Neuronal stem cell (in vitro differentiated cells): ENCODE results near the gene GRM8.

Experiments used
- DNase-seq: peaks from one replicate; pipeline ENCODE4 v3.0.0-alpha.2; 2013; ENCODE audit warnings: low spot score
- H2AFZ ChIP-seq: one replicate; pipeline ENCODE4 v1.6.1; 2013; ENCODE audit warnings: mild to moderate bottlenecking, low read length, inconsistent platforms
- H2AK5ac ChIP-seq: 2 replicates; pipeline ENCODE4 v1.6.1; 2013; ENCODE audit warnings: low read depth, mild to moderate bottlenecking, inconsistent platforms, low read length, moderate library complexity, mixed read lengths
- H2BK120ac ChIP-seq: 2 replicates; pipeline ENCODE4 v1.6.1; 2013; ENCODE audit warnings: low read depth, mild to moderate bottlenecking, inconsistent platforms, low read length, moderate library complexity, mixed read lengths
- H2BK12ac ChIP-seq: one replicate; pipeline ENCODE4 v1.6.1; 2013; ENCODE audit warnings: low read length, inconsistent platforms
- H2BK15ac ChIP-seq: 2 replicates; pipeline ENCODE4 v1.6.1; 2013; ENCODE audit warnings: mild to moderate bottlenecking, low read length, inconsistent platforms, mixed read lengths
- H2BK5ac ChIP-seq: one replicate; pipeline ENCODE4 v1.6.1; 2013; ENCODE audit warnings: inconsistent platforms, mild to moderate bottlenecking, low read length, moderate library complexity
- H3K14ac ChIP-seq: one replicate; pipeline ENCODE4 v1.6.1; 2013; ENCODE audit warnings: low read length, inconsistent platforms
- H3K18ac ChIP-seq: 2 replicates; pipeline ENCODE4 v1.6.1; 2013; ENCODE audit warnings: low read length, inconsistent platforms
- H3K23ac ChIP-seq: 2 replicates; pipeline ENCODE4 v1.6.1; 2013; ENCODE audit warnings: low read depth, mild to moderate bottlenecking, mixed read lengths, low read length, inconsistent platforms; ENCODE audit not compliant: poor library complexity
- H3K27ac ChIP-seq: replicated peaks from 3 replicates; pipeline ENCODE4 v1.5.1; 2013; ENCODE audit warnings: low read length, inconsistent platforms
- H3K27me3 ChIP-seq, 3 experiments: 2 replicates each; pipeline ENCODE4 v1.6.1; 2013; ENCODE audit warnings: low read length in 3 of 3, mild to moderate bottlenecking in 2 of 3, inconsistent platforms in 1 of 3, low read depth in 1 of 3, mixed read lengths in 1 of 3, moderate library complexity in 1 of 3; ENCODE audit not compliant: control insufficient read depth in 3 of 3, insufficient read depth in 3 of 3
- H3K36me3 ChIP-seq, 2 donors: replicated peaks in 1 of 2; 2 replicates each; pipeline ENCODE4 v1.6.1; 2013; ENCODE audit warnings: low read length in 2 of 2; ENCODE audit not compliant: control insufficient read depth in 2 of 2, insufficient read depth in 2 of 2
- H3K4ac ChIP-seq: 2 replicates; pipeline ENCODE4 v1.6.1; 2013; ENCODE audit warnings: inconsistent platforms, mild to moderate bottlenecking, low read length, moderate library complexity
- H3K4me1 ChIP-seq, 2 donors: 1 replicate in 1 of 2; 2 replicates in 1 of 2; pipeline ENCODE4 v1.6.1; 2013; ENCODE audit warnings: low read length in 2 of 2, low read depth in 1 of 2; ENCODE audit not compliant: control insufficient read depth in 2 of 2, insufficient read depth in 1 of 2
- H3K4me2 ChIP-seq: one replicate; pipeline ENCODE4 v1.6.1; 2013; ENCODE audit warnings: mild to moderate bottlenecking, low read length, inconsistent platforms; ENCODE audit not compliant: insufficient read depth, poor library complexity, severe bottlenecking
- H3K4me3 ChIP-seq, 2 donors: 2 replicates each; pipeline ENCODE4 v1.5.1; 2013; ENCODE audit warnings: low read length in 2 of 2, mild to moderate bottlenecking in 2 of 2, inconsistent platforms in 1 of 2, moderate library complexity in 1 of 2
- H3K79me1 ChIP-seq: one replicate; pipeline ENCODE4 v1.6.1; 2013; ENCODE audit warnings: low read depth, mild to moderate bottlenecking, inconsistent platforms, low read length, moderate library complexity
- H3K9ac ChIP-seq: one replicate; pipeline ENCODE4 v1.6.1; 2013; ENCODE audit warnings: mild to moderate bottlenecking, low read depth, low read length, inconsistent platforms; ENCODE audit not compliant: poor library complexity
- H3K9me3 ChIP-seq, 2 donors: replicated peaks in 1 of 2; 2 replicates each; pipeline versions ENCODE3 to v1.6.1; 2013; ENCODE audit warnings: low read length in 2 of 2, mild to moderate bottlenecking in 2 of 2, inconsistent platforms in 1 of 2, low read depth in 1 of 2, mixed read lengths in 1 of 2, moderate library complexity in 1 of 2; ENCODE audit not compliant: control insufficient read depth in 2 of 2, insufficient read depth in 1 of 2
- H4K8ac ChIP-seq: one replicate; pipeline ENCODE4 v1.6.1; 2013; ENCODE audit warnings: low read depth, mild to moderate bottlenecking, inconsistent platforms, low read length, moderate library complexity
- H4K91ac ChIP-seq: one replicate; pipeline ENCODE4 v1.6.1; 2013; ENCODE audit warnings: low read length, low read depth, mild to moderate bottlenecking, inconsistent platforms; ENCODE audit not compliant: poor library complexity
- WGBS, 2 donors: extraction: QIAGEN DNeasy Blood & Tissue Kit; methylation state at CpG; one replicate each; pipeline ENCODE4 v1.1.7; 2013; ENCODE audit warnings: missing lambda C conversion rate in 2 of 2, mixed read lengths in 1 of 2; ENCODE audit not compliant: insufficient read length in 2 of 2, insufficient replicate concordance in 1 of 2; ENCODE audit errors: extremely low coverage in 2 of 2; 5-methylcytosine and 5-hydroxymethylcytosine counted together

The GRM8 gene

DNA sequence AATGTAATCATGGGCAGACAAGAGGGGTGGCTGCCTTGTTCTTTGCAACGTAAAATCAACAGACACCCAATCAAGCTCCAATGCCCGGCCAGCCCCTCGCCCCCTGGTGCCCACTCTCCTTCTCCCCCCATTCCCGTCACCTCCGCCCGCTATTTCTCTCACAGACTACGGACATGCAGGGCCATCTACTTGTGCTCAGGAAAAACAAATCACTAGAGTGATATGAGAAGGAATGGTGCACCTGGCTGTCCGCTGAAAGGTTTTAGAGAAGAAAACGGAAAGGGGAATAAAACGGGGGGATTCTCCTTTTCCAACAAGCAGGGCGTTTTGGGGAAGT is 396 bp downstream of the GRM8 start:
- WGBS, 2 donors, result no CpG with 5 or more reads among the region's 11 CpGs
- no peak overlapping the region for H3K14ac ChIP-seq

DNA sequence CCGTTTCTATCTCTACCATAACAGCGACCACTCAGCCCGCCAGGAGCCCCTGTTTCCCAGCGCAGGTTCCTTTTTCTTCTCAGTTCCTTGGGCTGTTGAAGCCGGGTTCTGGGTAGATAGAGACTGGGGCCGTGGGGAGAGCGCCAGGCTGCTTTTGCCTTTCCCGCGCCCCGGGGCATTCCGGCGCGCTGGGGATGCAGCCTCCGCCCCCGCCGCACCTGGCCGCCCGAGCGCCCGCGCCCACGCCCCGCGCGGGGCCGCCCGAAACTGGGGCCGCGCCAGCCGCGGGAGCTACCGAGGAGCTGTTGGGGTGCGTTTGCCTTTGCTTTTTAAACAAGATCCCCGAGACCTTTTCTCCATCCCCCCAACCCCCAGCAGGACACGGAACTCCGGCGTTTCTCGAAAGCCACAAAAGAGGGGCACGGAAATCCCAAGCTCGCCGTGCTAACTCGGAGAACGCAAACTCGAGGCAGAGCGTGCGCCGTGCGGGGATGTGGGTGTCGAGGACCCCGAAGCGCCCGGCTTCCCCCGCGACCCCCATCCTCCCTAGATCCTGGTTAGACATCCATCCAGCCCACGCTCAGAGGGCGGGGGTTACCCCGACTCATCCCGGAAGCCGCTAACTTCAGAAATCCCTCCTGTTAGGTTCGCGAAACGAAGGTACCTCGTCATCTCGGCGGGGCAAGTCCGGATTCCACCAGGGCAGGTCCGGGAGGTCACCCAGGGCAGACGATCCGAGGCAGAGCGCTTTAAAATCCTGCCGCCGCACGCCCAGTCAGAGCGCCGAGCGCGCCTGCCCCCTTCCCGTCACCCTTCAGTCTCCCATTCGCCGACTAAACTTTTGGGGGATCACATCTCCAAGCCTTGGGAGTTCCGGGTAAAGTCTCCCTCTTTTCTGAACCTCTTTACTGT is 1.0 kb downstream of the GRM8 start:
- H4K8ac ChIP-seq, result no peak overlapping the region
- H3K9ac ChIP-seq, result peak overlapping the region; percentile 75
- peak; percentile 32 for DNase-seq
- no peak overlapping the region for H3K4ac ChIP-seq
- no peak overlapping the region for H4K91ac ChIP-seq
- peak overlapping the region; percentile 98 for H3K4me2 ChIP-seq
- H2AFZ ChIP-seq, result peak overlapping the region; percentile 100
- H3K4me1 ChIP-seq, result peaks cover 5 to 10% of the 10 kb centered on the region in 2 donors
- H2BK120ac ChIP-seq, result no peak overlapping the region
- H2BK15ac ChIP-seq, result no peak overlapping the region
- H3K18ac ChIP-seq, result peak overlapping the region; percentile 76
- no peak overlapping the region for H2AK5ac ChIP-seq
- peaks cover 7 to 64% (median 29%) of the 10 kb centered on the region in 3 experiments for H3K27me3 ChIP-seq
- peak overlapping the region; percentile 0 for H3K23ac ChIP-seq
- no peak overlapping the region for H2BK12ac ChIP-seq
- WGBS, 2 donors, result no CpG with 5 or more reads among the region's 81 CpGs
- no peaks in the 10 kb centered on the region for H3K79me1 ChIP-seq
- no peaks in the 10 kb centered on the region for H3K9me3 ChIP-seq
- H3K4me3 ChIP-seq, result peak overlapping the region; percentile 68 to 86
- no peak overlapping the region for H3K27ac ChIP-seq
- H3K36me3 ChIP-seq, result no peaks in the 10 kb centered on the region
- no peak overlapping the region for H3K14ac ChIP-seq
- H2BK5ac ChIP-seq, result no peak overlapping the region

More for the DNA sequence above, 396 bp downstream of the GRM8 start:
- Histone ChIP-seq H3K9me3 (no peaks in the 10 kb centered on the region), H3K36me3 (no peaks in the 10 kb centered on the region), H2BK5ac (no peak overlapping the region), H3K4ac (no peak overlapping the region), H2BK120ac (no peak overlapping the region), H2AFZ (peak overlapping the region; percentile 100), H3K23ac (no peak overlapping the region), H4K91ac (no peak overlapping the region), H3K4me2 (peak overlapping the region; percentile 98), H3K79me1 (no peaks in the 10 kb centered on the region), H3K9ac (peak overlapping the region; percentile 5), H3K4me3 (peak overlapping the region; percentile 68 to 86), H3K18ac (no peak overlapping the region), H3K27ac (no peak overlapping the region), H3K27me3 (peaks cover 7 to 58% (median 29%) of the 10 kb centered on the region in 3 experiments), H2AK5ac (no peak overlapping the region), H3K4me1 (peaks cover 5 to 10% of the 10 kb centered on the region in 2 donors), H2BK12ac (no peak overlapping the region), H4K8ac (no peak overlapping the region), H2BK15ac (no peak overlapping the region)
- DNase-seq, result peak; percentile 21

DNA sequence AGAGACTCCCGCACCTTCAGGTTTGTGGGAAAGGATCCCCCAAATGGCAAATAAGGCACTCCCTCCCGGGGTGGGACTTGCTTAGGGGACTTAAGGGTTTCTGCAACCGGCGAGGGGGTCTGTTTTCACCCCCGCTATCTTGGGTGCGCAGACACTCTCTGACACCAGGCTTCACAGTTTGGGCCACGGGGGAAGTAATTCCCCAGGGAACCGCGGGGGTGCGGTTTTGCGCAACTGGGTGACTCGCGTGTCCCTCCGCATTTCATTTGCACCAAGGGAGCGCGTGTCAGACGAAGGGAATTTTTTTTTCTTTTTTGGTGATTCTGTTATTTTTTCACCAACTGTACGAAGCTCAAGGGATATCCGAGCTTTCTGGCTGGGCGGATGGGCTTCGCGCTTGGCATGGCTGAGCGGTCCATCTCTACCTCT is 1.7 kb downstream of the GRM8 start:
- WGBS, 2 donors, result no CpG with 5 or more reads among the region's 23 CpGs
- no peak overlapping the region for H3K9ac ChIP-seq
- H3K9me3 ChIP-seq, result no peaks in the 10 kb centered on the region
- no peak overlapping the region for H3K27ac ChIP-seq
- no peak overlapping the region for H3K18ac ChIP-seq
- peak overlapping the region; percentile 98 for H3K4me2 ChIP-seq
- H3K23ac ChIP-seq, result no peak overlapping the region
- H3K79me1 ChIP-seq, result no peaks in the 10 kb centered on the region
- H3K4ac ChIP-seq, result no peak overlapping the region
- peak overlapping the region in 1 of 2 donors; percentile 86 for H3K4me3 ChIP-seq
- H3K36me3 ChIP-seq, result no peaks in the 10 kb centered on the region
- H3K4me1 ChIP-seq, result peaks cover 5 to 10% of the 10 kb centered on the region in 2 donors
- no peak overlapping the region for H4K8ac ChIP-seq
- peaks cover 7 to 70% (median 29%) of the 10 kb centered on the region in 3 experiments for H3K27me3 ChIP-seq
- peak overlapping the region; percentile 100 for H2AFZ ChIP-seq
- no peak overlapping the region for H2BK15ac ChIP-seq
- no peak overlapping the region for H2BK5ac ChIP-seq
- no peak overlapping the region for H4K91ac ChIP-seq
- H2BK12ac ChIP-seq, result no peak overlapping the region
- no peak for DNase-seq
- no peak overlapping the region for H2BK120ac ChIP-seq
- no peak overlapping the region for H2AK5ac ChIP-seq
- H3K14ac ChIP-seq, result no peak overlapping the region

DNA sequence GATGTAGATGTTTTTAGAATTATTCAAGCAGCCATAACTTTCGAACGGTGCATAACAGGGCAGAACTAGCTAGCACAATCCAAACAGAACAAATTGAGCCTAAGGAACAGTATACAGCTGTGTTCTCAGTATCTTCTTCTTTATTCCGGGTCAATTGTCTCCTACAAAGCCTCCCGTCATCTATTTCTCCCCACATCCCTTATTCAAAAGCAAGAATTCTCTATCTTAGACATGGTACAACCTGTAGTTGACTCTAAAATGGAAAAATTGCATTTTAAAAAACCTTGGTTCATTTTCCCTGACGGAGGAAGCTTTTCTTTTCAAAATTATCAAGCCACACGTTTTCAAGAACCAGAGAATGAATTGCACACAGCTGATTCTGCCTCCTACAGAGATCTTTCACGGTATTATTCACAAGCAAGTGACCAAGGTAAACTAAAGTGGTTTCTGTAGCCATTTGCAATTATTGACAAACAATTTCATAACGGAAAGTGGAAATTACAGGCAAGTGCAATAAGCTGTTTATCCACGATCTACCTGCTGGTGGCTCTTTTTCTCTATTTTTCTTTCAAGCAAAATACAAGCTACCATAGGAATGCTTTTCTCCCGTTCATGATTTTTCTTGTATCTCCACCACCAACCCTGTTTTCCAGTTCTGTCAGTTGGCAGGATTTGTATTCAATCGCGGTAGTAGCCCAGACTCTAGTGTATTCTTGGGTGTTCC is 2.3 kb downstream of the GRM8 start:
- Histone ChIP-seq H3K14ac (no peak overlapping the region), H2AK5ac (no peak overlapping the region), H2BK15ac (no peak overlapping the region), H3K36me3 (no peaks in the 10 kb centered on the region), H2BK5ac (no peak overlapping the region), H3K27me3 (peaks cover 7 to 72% (median 29%) of the 10 kb centered on the region in 3 experiments), H3K27ac (no peak overlapping the region), H3K4me3 (no peak overlapping the region), H3K18ac (no peak overlapping the region), H3K79me1 (no peaks in the 10 kb centered on the region), H4K8ac (no peak overlapping the region), H3K4me1 (peaks cover 5 to 10% of the 10 kb centered on the region in 2 donors), H3K4me2 (no peak overlapping the region), H3K9me3 (no peaks in the 10 kb centered on the region), H3K9ac (no peak overlapping the region), H4K91ac (no peak overlapping the region), H2BK12ac (no peak overlapping the region), H2AFZ (no peak overlapping the region), H2BK120ac (no peak overlapping the region), H3K4ac (no peak overlapping the region), H3K23ac (no peak overlapping the region)
- no CpG with 5 or more reads among the region's 12 CpGs for WGBS, 2 donors
- no peak for DNase-seq
